GM21576 (cell line): ENCODE results near the gene CCHCR1.
"Not testable (repeated sequence)": the region's sequence is repeated elsewhere in the genome, so short reads cannot be mapped to it uniquely, and the experiment has no call there.

ENCODE experiments used
- ATAC-seq: cut with Tn5 transposase; IDR thresholded peaks from one replicate; pipeline ENCODE4 v1.9.1; 2021; ENCODE audit warnings: mild to moderate bottlenecking, moderate library complexity; ENCODE audit not compliant: unreplicated experiment

CCHCR1 gene

DNA sequence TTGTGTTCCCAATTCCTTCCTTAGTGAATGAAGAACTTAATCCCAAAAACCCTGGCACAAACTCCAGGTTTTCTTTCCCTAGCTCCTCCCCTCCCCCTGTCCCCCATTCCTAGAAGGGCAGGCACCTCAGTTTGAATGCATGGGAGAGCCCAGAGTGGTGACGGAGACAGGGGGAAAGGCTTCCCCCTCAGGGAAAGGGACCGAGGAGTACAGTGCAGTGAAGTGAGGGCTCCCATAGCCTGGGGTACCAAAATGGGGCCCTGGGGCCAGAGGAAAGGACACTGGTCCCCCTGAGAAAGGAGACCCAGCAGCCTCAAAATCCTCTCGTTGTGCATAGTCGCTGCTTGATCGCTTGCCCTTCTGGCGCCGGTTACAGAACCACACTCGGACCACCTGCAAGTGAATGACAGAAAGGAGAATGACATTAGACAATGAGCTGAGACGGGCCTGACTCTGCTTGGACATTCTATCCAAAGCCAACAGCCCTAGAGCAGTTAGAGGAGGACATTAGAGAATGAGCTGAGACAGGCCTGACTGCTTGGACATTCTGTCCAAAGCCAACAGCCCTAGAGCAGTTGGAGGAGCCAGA, 7.0 kb upstream of the CCHCR1 start:
- ATAC-seq: not testable (repeated sequence)

- ATAC-seq: no peak
Measured at GRCh38 chr6:31163922-31164321, 6.3 kb upstream of the CCHCR1 start.

DNA sequence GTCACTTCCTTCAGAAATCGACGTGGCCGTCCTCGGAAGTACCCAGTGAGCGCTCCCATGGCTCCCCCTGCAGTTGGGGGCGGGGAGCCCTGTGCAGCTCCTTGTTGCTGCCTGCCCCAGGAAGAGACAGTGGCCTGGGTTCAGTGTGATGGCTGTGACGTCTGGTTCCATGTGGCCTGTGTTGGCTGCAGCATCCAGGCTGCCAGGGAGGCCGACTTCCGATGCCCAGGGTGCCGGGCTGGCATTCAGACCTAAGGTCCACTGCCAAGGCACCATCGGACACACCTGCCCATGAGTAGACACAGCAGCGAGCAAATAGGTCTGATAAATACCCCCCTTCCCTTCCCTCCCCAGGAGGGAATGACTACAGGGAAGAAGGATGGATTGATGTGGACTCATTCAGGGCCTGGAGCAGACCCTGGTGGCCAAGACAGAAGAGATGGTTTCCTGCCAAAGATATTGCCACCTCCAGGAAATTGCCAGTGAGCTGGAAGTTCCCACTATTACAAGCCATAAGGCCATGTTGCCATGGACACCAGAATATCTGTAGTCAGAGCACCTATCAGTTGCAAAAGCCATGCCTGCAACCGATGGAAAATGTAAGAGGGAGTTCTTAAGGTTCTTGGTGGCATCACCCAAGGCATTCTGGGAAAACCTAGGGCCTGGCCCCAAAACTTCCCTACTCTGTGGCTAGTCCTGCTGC, 5.0 kb upstream of the CCHCR1 start:
- no peak for ATAC-seq

- no peak for ATAC-seq
Measured at GRCh38 chr6:31161216-31162126, 3.9 kb upstream of the CCHCR1 start.

GRCh38 chr6:31158863-31159855, 1.6 kb upstream of the CCHCR1 start:
- peak; percentile 3 for ATAC-seq

GRCh38 chr6:31158140-31158862, 699 bp upstream of the CCHCR1 start, which contains the start of gene TCF19:
Gene TCF19, plus strand, starts transcription at chr6:31158589. Its CDS starts 881 bp downstream, at chr6:31159470.
- peak; percentile 73 for ATAC-seq

DNA sequence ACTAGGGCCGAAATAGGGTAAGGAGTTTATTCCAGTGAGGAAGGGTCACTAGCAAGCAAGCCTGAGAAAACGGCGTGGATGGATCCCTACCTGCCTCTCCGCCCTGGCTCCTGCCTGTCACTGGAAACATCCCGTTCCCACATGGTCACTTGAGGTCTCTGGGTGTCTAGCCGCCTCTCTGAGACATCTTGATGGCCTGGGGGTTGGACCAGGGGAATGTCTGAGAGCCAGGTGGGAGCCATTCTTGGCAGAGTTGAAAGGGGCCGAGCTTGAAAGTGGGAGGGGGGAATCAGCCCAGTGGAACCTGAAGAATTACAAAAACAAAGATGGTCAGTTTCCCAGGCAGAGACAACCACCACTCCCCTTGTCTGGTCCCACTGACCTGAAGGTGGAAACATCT, 961 bp downstream of the CCHCR1 start:
- no peak for ATAC-seq

DNA sequence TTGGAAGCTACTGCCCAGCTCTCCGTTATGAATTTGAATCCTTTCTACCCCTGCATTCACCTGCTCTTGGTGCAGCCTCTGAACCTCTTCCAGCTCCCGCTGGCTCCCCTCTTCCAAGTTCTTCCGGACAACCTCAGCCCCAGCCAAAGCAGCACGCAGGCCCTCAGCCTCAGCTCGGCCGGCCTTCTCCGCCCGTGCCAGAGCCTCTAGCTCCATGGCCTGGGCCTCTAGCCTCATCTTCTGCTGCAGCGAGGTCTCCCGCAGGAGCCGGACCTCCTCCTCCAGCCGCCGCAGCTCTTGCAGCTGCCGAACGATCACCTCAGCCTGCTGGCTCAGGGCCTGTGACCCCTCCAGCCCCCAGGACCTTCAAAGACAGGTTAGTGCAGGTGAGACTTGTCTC, 3.2 kb downstream of the CCHCR1 start:
- no peak for ATAC-seq

GRCh38 chr6:31152781-31153180, 4.8 kb downstream of the CCHCR1 start:
- no peak for ATAC-seq

DNA sequence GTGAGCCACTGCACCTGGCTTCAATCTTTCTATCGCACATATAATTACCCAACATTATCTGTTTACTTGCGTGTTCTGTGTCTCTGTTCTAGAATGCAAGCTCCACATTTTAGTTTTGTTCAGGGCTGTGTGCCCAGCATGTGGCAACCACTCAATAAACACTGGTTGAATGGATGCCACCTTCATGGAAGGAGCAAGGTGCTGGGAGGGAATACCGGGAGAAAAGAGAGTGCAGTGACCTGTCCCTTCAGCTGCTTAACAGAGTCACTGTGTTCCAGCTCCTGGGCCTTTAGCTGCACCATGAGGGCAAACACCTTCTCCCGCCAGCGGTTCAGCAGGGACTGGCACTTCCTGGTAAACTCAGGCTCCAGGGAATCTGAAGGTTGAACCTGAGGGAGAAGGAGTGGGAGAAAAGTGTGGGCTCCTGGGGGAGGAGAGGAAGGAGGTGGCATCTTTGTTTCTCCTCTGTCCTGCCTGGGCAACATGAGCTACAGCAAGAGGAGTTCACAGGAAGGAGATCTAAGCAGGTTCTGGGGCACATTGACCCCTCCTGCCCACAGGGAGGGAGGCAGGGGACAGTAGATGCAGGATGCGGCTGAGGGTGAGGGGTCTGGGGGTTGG, 7.7 kb downstream of the CCHCR1 start:
- ATAC-seq: no peak

DNA sequence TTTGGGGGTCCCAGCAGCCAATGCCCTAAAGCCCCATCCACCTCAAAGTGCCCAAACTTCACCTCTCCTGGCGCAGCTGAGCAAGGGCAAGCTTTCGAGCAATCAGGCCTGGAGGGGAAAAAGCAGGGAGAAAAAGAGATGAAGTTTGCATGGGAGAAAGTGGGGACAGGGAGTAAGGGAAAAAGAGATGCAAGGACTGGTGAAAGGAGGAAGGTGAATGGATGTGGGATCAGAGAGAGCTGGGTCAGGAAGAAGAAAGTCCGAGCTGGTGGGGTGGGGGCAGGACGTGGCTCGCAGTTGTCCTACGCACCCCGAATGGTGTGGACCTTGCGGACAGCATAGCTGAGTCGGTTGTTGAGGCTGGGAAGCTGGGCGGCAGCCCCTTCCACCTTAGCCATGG, 12.2 kb downstream of the CCHCR1 start:
- ATAC-seq: no peak

DNA sequence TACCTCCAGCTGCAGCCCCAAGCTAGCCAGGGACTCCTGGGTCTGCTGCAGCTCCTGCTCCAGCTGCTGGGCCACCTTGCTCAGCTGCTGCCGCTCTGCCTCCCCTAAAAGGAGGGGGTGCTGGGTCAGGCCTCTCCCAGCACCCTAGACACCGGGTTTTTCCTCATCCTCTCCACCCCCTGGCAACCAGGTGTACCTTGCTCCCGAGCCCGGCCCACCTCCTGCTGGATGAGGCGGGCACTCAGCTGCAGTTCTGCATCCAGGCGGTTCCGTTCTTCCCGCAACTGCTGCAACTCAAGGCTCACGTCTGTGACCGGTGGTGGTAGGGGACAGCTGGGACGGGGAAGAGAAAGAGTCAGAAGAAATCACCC, 12.6 kb downstream of the CCHCR1 start:
- ATAC-seq: no peak

GRCh38 chr6:31144296-31144969, 13.2 kb downstream of the CCHCR1 start:
- ATAC-seq: no peak

GRCh38 chr6:31143148-31143547, 14.5 kb downstream of the CCHCR1 start:
- ATAC-seq: no peak

DNA sequence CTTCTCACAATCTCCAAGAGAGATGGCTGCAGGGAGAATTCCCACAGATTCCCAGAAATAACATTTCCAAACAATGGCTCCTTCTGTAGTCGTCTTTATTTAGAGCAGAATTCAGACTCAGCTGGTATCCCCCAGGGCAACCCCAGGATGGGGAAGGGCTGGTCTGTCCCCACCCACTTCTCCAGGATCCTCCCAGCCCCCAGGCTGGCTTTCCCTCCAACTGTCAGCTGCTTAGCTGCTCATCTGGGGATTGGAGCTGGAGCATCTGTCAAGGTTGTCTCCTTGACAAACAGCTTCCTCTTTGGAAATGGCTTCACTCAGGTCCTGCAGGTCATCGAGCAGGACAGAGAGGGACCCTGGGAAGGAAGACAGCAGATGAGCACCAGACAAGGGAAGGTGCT, 15.2 kb downstream of the CCHCR1 start:
- ATAC-seq: no peak

GRCh38 chr6:31140643-31141042, 17.0 kb downstream of the CCHCR1 start:
- no peak for ATAC-seq

DNA sequence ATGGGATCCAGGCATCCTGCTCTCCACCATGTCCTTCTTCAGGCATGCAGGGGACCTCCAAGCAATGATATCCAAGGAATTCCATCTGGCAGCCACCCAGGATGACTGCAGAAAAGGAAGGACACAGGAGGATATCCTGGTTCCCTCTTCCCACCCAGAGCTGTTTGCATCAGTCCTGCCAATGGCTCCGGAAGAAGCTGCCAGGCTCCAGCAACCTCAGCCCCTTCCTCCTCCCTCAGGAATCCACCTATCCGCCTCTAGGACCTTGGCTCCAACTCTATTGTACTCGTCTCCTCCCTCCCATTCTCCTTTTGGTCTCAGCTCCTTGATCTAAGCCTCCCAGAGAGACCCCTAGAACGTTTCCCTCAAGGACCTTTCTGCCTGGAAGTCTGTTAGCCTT, 18.0 kb downstream of the CCHCR1 start:
- no peak for ATAC-seq

- no peak for ATAC-seq
Measured at GRCh38 chr6:31138982-31139381, 18.6 kb downstream of the CCHCR1 start, which contains the start of gene PSORS1C2. Gene PSORS1C2, minus strand, starts transcription at chr6:31139066. Its CDS starts 40 bp downstream, at chr6:31139026.

DNA sequence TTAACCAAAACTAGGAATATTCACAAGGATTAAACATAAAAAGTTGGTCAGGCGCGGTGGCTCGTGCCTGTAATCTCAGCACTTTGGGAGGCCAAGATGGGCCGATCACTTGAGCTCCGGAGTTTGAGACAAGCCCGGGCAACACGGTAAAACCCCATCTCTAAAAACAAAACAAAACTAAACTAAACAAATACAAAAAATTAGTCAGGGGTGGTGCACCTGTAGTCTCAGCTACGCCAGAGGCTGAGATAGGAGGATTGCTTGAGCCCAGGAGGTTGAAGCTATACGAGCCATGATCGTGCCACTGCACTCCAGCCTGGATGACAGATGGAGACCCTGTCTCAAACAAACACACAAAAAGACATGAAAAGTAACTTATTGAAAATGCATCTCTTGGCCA, 21.9 kb downstream of the CCHCR1 start:
- ATAC-seq: no peak
